ENCODE data around the gene TLN1.

The TLN1 gene

GRCh38 chr9:35705372-35705771 is 26.6 kb downstream of the TLN1 start:
- DNase-seq: no peak

DNA sequence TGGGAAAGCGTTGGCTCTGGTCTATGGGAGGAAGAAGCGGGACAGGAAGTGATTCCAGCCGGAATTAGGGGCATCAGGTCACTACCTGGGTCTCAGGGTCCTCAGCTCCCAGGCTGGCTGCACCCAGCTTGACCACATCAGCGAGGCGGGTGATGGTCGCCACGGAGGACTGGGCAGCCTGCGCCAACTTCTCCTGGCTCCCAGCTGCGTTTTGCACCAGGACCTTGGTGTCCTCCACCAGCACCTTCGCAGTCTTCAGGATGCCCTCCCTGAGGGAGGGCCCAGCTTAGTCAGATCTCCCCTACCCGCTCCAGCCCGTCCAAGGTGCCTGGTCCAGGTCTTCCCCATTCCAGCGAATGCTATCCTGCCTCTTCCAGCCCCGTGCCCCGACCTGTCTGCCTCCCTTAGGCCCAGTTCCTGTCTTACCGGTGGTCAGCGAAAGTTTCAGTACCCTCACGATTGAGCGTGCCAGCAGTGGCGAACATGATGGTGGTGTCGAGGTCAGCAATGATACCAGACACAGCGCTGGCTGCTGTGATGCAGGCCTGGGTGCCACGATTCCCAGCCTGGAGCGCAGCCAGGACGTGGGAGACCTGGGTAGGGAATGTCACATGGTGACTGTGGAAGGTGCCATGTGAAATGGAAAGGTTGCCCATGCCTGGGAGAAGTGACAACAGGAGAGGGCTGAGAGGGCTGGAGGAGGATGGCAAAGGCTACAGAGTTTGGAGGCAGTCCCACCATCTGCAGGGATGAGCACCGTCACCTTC is 27.9 kb downstream of the TLN1 start:
- DNase-seq: no peak

GRCh38 chr9:35702696-35703095 is 29.3 kb downstream of the TLN1 start:
- no peak for DNase-seq

- no peak for DNase-seq
Measured at GRCh38 chr9:35700942-35701341, 31.1 kb downstream of the TLN1 start.

GRCh38 chr9:35700031-35700430 is 32.0 kb downstream of the TLN1 start:
- no peak for DNase-seq

DNA sequence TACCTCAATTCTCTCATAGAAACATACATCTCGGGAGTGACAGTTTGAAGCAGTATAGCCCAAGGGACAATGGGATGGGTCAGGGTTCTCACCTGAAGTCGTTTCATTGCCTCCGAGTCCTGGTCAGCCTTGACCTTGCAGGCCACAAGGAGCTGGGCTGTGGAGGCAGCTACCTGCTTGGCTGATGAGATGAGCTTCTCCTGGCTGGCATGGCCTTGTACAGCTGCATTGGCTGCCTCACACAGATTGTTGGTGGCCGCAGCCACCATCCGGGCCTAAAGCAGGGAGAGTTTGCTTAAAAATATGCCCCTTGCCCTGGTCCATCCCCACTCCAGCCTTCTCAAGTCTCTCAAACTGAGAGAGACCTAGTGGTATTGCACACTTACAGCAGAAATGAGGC is 33.8 kb downstream of the TLN1 start:
- DNase-seq: no peak

GRCh38 chr9:35697486-35697885 is 34.5 kb downstream of the TLN1 start:
- DNase-seq: no peak

- peak; percentile 66 for DNase-seq
Measured at GRCh38 chr9:35696520-35697215, 35.3 kb downstream of the TLN1 start.

- no peak for DNase-seq
Measured at GRCh38 chr9:35695943-35696401, 36.0 kb downstream of the TLN1 start.

DNA sequence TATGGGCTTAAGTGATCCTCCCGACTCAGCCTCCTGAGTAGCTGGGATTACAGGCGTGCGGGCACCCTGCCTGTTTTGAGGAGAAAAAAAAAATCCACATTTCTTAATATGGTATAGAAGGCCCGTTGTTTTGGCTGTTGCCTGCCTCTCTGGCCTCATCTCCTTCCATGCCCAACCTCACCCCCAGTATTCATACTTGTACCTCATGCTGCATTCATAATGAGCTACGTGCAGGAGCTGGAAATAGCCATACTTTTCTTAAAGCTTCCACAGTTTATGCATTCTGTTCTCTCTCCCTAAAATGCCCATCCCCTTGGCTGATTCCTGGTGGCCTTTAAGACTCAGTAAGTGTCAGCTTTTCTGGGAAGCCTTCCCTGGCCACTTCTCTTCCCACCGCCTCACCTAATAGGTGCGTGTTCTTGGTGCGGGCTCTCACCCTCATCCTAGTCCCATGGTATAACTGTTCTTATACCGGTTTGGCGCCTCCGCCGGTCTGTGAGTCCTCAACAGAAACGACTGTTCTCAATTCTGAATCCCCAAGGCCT is 40.2 kb downstream of the TLN1 start:
- no peak for DNase-seq

DNA sequence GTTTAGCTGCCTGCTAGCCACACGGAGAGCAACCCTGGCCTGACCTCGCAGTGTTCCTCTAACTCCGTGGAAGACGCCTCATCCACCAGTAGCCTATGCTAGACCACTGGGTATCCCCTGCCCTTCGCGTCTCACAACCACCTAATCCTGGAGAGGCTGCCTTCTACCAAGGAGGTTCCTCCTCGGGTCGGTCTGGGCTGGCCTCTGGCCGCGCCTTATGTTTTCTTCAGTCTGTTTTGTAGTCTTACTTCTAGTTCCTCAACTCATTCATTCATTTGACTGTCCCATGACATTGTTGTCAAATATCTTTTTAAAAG is 40.7 kb downstream of the TLN1 start:
- no peak for DNase-seq

GRCh38 chr9:35690614-35691333 is 41.2 kb downstream of the TLN1 start:
- DNase-seq: peak; percentile 34

DNA sequence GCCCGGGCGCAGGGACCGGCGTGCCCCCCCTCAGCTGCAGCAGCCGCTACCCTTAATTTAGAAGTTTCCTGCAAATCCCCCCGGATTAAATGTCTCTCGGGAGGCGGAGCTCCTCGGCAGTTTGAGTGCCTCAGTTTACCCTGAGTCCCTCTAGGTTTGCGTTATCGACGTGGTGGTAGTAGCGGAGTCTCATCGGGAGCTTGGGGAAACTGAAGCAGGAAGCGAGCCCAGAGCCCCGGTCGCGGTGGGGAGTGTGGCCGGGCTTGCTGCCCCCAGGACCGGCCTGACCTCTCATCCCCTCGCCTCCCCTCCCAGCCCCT is 41.7 kb downstream of the TLN1 start:
- no peak for DNase-seq

DNA sequence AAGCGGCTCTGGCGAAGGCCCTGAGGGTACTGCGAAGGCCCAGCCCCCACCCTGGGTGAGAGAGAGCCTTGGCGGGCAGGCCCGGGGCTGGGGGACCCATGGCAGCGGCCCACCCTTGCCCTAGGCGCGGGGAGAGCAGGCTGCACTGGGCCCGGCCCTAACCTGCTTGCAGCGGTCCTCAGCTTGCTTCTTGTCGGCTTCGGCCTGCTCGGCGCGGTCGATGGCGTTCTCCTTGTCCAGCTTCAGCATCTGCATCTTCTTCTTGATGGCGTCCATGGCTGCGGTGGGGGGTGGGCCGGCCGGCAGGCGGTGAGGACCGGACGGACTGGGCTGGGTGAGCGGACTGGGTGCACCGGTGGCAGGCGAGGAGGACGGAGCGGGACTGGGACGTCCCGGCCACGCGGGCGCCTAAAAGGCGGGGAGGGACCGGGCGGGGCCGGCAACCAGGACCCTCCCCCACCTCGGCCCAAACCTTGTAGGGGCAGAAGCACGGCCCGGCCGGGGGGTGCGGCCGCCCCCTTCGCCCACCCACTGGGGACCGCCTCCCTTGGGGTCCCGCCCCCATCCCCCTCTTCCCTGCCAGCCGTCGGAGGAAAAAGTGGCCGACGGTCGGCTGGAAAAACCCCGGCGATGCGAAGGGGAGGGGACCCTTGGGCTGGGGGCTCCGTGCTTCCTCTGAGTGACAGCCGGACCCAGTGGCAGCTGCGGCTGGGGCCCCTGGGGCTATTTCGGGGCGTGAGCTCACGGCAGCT is 42.3 kb downstream of the TLN1 start, which contains the start of gene TPM2:
TSS of gene TPM2 (minus strand) at position 384 of the 752 bp plus-strand sequence. CDS start at position 276, 108 bp downstream.
- no peak for DNase-seq

- DNase-seq: no peak
Measured at GRCh38 chr9:35688558-35689541, 43.1 kb downstream of the TLN1 start.

DNA sequence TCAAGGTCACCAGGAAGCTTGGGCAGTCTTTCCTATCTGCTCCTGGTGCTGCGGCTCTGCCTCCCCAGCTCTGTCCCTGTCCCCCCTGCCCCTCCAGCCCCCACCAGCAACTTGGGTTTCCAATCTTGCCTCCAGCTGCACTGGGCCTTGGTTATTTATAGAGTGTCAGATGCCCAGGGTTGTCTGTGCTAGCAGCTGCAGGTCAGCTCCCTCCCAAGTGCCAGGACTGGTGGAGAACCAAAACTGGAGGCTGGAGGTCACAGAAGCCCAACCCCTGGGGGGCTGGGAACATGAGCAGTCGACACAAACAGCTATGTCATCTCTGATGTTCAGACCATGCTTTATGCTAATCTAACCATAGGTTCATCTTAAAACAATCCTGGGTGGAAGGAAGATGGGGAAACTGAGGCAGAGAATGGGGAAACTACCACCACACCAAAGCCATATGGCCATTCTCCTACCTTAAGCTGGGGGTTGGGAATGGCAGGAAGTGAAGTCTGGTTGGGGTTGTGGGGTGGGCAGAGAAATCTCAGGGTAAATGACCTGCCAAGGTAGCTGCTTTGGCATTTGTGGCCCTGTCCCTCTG is 43.9 kb downstream of the TLN1 start:
- no peak for DNase-seq

GRCh38 chr9:35687306-35687705 is 44.7 kb downstream of the TLN1 start:
- DNase-seq: no peak

GRCh38 chr9:35686222-35687203 is 45.5 kb downstream of the TLN1 start:
- DNase-seq: no peak

DNA sequence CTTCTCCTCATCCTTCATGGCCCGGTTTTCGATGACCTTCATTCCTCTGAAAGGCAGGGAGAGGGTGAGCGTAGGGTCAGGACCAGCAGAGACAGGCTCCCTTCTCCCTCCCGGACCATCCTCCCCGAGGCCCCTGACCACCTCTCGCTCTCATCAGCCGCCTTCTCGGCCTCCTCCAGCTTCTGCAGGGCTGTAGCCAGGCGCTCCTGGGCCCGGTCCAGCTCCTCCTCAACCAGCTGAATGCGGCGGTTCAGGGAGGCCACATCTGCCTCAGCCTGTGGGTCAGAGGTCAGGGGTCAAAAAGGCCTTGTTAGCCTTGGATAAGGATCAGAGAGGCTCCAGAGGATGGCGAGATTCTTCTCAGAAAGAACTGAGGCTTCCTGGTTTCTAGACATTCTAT is 46.5 kb downstream of the TLN1 start:
- DNase-seq: no peak

GRCh38 chr9:35684921-35685320 is 47.1 kb downstream of the TLN1 start:
- DNase-seq: no peak

All from activated T-cell treated with anti-CD3 and anti-CD28 coated beads, Interleukin-2, amount 50 U/mL, for 1 hour (primary cell).